HFFc6 (cell line): Measurements from ENCODE around the gene NSMCE1. TPM values are rescaled to one million over a fixed set of nuclear protein-coding genes. Genes with fewer than 3 reads are reported as not detected.

Experiments
- DNase-seq: peaks from one replicate; pipeline ENCODE4 v3.0.0-alpha.2; 2018
- H3K27ac Mint-ChIP-seq: 2 replicates; pipeline ENCODE4 v1.8.0; 2020; ENCODE audit warnings: mild to moderate bottlenecking, mixed read lengths
- H3K27me3 Mint-ChIP-seq: 2 replicates; pipeline ENCODE4 v1.8.0; 2021; ENCODE audit warnings: mild to moderate bottlenecking, moderate library complexity, mixed read lengths; ENCODE audit not compliant: insufficient read depth
- H3K36me3 Mint-ChIP-seq: 2 replicates; pipeline ENCODE4 v1.8.0; 2021; ENCODE audit warnings: low read depth, mixed read lengths
- H3K4me1 Mint-ChIP-seq: 2 replicates; pipeline ENCODE4 v1.8.0; 2020; ENCODE audit warnings: low read depth, mixed read lengths
- H3K4me3 Mint-ChIP-seq: 2 replicates; pipeline ENCODE4 v1.8.0; 2020; ENCODE audit warnings: mild to moderate bottlenecking, moderate library complexity, mixed read lengths
- H3K9me3 Mint-ChIP-seq: 2 replicates; pipeline ENCODE4 v1.8.0; 2020; ENCODE audit warnings: mild to moderate bottlenecking, mixed read lengths
- total RNA-seq, 6 experiments: library from RNA; stranded (reverse); fragmentation: NEBNext Ultra II Directional; extraction: Animal tissue kit (Norgen Biotek cat#: 25700); gene quantifications; 2 replicates in 1 of 6; 3 replicates in 5 of 6; pipeline ENCODE4 v1.2.3, GENCODE V29; 2021
- TF ChIP-seq, protein P1 (sequence below): fragments of 200-600 bp; sonication (generic); IDR thresholded peaks from 2 replicates; pipeline ENCODE4 v1.5.0; 2021; ENCODE audit warnings: antibody characterized with exemption, mild to moderate bottlenecking

NSMCE1 gene
- total RNA-seq, 6 experiments from 2014 or later, result 63.6 to 71.3 (median 66.5) TPM

DNA sequence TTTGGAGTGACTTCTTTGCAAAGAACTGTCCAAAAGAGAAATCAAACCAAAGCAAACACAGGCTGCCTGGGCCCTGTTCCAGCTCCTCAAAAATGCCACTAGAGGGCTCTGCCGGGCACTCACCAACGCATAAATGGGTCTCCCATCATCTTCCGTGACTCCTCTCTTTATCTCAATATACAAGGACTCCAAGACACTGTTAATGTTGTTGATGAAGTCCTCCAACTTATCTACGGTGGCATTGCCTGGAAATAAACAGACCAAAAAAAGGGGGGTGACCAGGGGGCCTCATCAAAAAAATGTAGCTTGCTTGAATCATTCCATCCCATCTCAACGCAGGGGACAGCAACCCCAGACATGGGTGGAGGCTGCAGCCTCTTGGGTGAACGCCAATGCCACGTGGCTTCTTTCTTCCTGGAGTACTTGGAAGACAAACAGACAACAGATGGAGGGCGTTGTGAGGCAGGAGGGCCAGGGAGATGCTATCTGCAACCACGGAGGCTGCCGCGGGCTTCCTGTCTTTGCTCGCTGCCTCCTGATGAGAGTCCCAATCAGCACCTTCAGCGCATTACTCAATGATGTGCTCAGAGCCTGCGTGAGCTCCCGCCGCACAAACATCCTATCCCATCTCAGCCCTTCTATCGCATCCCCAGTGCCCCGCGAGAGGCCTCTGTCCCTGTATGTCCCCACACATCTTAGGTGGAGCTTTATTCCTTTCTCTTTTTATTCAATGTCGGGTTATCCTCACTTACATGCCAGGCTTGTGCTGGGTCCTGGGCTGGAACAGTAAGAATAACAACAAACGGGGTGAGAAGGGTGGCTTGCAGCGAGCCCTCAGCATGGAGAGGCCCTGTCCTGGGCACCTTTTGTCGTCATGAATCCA is 33.3 kb downstream of the NSMCE1 start:
- H3K27me3 Mint-ChIP-seq, result no peaks in the 10 kb centered on the region
- peaks cover 43% of the 10 kb centered on the region for H3K4me1 Mint-ChIP-seq
- peak overlapping the region; percentile 83 for H3K27ac Mint-ChIP-seq
- H3K36me3 Mint-ChIP-seq, result peaks cover 9% of the 10 kb centered on the region; the same call in 1 of the 2 replicates
- TF ChIP-seq, protein P1, sequence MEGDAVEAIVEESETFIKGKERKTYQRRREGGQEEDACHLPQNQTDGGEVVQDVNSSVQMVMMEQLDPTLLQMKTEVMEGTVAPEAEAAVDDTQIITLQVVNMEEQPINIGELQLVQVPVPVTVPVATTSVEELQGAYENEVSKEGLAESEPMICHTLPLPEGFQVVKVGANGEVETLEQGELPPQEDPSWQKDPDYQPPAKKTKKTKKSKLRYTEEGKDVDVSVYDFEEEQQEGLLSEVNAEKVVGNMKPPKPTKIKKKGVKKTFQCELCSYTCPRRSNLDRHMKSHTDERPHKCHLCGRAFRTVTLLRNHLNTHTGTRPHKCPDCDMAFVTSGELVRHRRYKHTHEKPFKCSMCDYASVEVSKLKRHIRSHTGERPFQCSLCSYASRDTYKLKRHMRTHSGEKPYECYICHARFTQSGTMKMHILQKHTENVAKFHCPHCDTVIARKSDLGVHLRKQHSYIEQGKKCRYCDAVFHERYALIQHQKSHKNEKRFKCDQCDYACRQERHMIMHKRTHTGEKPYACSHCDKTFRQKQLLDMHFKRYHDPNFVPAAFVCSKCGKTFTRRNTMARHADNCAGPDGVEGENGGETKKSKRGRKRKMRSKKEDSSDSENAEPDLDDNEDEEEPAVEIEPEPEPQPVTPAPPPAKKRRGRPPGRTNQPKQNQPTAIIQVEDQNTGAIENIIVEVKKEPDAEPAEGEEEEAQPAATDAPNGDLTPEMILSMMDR, result peak; percentile 89
- peak overlapping the region; percentile 60 for H3K4me3 Mint-ChIP-seq
- DNase-seq, result peak; percentile 75
- no peaks in the 10 kb centered on the region for H3K9me3 Mint-ChIP-seq

DNA sequence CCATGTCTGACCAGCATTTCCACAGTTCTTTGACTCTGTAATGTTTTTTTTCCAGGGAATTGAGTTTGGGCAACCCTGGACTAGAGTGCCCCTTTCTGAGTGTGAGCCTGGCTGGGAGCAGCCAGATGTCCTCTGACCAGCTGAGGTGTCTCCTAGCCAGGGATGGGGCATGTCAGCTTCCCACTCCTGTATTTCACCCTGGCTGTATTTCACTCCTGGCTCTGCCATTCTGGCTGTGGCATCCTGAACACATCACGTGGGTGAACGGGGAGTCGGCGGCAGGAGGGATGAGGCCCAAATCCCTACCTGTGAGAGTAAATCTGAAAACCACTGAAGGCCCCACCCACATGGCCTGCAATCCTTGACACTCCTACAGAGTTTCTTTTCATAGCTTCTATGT is 34.0 kb downstream of the NSMCE1 start:
- DNase-seq, result no peak
- H3K27ac Mint-ChIP-seq, result peak overlapping the region; percentile 83
- peaks cover 36% of the 10 kb centered on the region for H3K4me1 Mint-ChIP-seq
- TF ChIP-seq, protein P1, result no peak
- H3K36me3 Mint-ChIP-seq, result peaks cover 9% of the 10 kb centered on the region; the same call in 1 of the 2 replicates
- no peak overlapping the region for H3K4me3 Mint-ChIP-seq
- H3K9me3 Mint-ChIP-seq, result no peaks in the 10 kb centered on the region
- no peaks in the 10 kb centered on the region for H3K27me3 Mint-ChIP-seq

DNA sequence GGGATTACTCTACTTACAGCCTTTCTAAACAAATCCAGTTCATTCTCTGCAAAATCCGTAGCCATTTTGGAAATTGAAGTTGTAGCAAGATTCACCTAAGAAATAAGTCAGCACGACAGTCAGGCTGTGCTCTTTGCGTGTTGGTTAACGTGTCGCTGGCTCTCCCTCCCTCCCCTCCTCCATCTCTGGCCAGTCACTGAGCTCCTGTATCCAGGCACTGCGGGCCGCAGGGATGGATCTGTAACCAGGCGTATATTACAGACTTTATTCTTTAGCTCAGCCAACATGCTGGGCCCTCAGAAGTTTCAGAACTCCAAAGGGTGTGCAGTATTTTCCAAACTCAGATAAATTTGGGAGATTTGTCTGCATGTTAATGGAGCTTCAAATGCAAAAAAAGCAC is 34.4 kb downstream of the NSMCE1 start:
- peaks cover 36% of the 10 kb centered on the region for H3K4me1 Mint-ChIP-seq
- H3K27ac Mint-ChIP-seq, result no peak overlapping the region

DNA sequence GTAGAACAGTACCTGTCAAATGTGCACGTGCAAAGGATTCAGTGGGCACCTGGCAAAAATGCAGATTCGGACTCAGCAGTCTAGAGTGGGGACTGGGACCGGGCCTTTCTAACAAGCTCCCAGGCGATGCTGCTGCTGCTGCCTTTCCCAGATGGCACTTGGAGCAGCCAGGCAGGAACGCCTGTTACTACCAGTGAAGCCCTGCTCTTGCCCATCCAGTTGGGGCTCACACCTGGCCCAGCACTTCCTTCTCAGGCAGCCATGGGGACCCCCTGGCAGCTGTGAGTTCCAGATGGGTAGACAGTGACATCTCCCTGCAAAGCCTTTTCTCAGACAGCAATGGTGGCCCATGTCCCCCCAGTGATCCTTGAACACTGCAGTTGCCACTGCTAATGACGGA is 34.8 kb downstream of the NSMCE1 start:
- H3K27ac Mint-ChIP-seq, result no peak overlapping the region
- H3K4me3 Mint-ChIP-seq, result no peak overlapping the region
- TF ChIP-seq, protein P1, result no peak
- no peaks in the 10 kb centered on the region for H3K9me3 Mint-ChIP-seq
- H3K36me3 Mint-ChIP-seq, result peaks cover 9% of the 10 kb centered on the region; the same call in 1 of the 2 replicates
- H3K4me1 Mint-ChIP-seq, result peaks cover 36% of the 10 kb centered on the region
- no peak for DNase-seq
- no peaks in the 10 kb centered on the region for H3K27me3 Mint-ChIP-seq

More for the DNA sequence above, 34.4 kb downstream of the NSMCE1 start:
- H3K36me3 Mint-ChIP-seq, result peaks cover 9% of the 10 kb centered on the region; the same call in 1 of the 2 replicates
- TF ChIP-seq, protein P1, result no peak
- H3K4me3 Mint-ChIP-seq, result no peak overlapping the region
- H3K27me3 Mint-ChIP-seq, result no peaks in the 10 kb centered on the region
- DNase-seq, result no peak
- no peaks in the 10 kb centered on the region for H3K9me3 Mint-ChIP-seq

DNA sequence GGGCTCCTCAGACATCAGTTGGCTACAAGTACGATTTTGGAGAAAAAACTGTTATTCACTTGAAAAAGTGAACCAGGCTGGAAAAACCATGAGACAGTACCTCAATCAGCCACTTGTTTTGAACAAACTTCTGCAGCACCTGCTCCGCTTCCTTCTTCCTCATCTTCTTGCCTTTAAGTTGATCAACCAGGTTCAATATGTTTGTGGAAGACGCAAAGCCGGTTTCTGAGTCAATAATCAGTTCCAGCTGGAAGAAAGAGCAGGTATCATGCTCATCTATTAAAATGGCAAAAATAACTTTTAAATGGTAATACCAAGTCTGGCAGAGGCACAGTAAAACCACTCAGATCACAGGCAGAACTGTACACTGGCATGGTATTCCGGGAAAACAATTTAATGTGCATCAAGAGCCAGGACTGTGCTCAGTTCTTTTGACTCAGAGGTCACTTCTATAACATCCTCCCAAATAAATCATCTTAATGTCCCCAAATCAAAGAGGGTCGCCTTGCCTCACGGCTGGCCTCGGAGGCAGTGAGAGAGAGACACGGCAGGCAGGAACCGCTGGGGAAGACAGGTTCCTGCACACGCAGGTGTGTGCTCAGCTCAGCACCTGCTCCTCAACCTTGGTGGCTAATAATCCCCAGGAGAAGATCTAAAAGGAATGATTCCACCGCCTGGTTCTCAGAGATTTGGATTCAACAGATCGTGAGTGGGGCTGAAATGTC is 35.5 kb downstream of the NSMCE1 start:
- no peaks in the 10 kb centered on the region for H3K9me3 Mint-ChIP-seq
- peaks cover 30% of the 10 kb centered on the region for H3K4me1 Mint-ChIP-seq
- H3K27ac Mint-ChIP-seq, result no peak overlapping the region
- H3K4me3 Mint-ChIP-seq, result no peak overlapping the region
- no peak for DNase-seq
- TF ChIP-seq, protein P1, result no peak
- H3K36me3 Mint-ChIP-seq, result peaks cover 9% of the 10 kb centered on the region; the same call in 1 of the 2 replicates
- H3K27me3 Mint-ChIP-seq, result no peaks in the 10 kb centered on the region
